GM18517 (cell line): ENCODE measurements around the gene PPP3CA.
"Not testable (repeated sequence)": the region's sequence is repeated elsewhere in the genome, so short reads cannot be mapped to it uniquely, and the experiment has no call there.

Source experiments
- ATAC-seq: cut with Tn5 transposase; IDR thresholded peaks from one replicate; pipeline ENCODE4 v1.9.1; 2021; ENCODE audit warnings: mild to moderate bottlenecking, moderate library complexity; ENCODE audit not compliant: unreplicated experiment

PPP3CA gene

DNA sequence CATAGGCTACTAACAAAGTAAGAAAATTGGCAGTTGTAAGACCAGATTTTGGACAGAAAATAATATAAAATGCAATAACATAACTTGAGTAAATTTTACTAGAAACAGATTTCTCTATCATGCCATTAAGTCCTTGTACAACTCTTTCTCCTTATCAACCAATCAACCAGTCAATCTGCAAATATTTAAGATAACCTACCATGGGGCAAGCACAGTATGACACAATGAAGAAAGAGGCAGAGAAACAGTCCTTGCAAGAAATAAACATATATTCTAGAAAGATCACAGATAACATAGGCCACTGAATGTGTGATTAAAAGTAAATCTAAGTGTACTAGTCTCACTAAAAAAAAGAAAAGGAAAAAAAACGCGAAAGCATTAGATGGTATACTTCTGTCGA lies 194.8 kb downstream of the PPP3CA start:
- no peak for ATAC-seq

DNA sequence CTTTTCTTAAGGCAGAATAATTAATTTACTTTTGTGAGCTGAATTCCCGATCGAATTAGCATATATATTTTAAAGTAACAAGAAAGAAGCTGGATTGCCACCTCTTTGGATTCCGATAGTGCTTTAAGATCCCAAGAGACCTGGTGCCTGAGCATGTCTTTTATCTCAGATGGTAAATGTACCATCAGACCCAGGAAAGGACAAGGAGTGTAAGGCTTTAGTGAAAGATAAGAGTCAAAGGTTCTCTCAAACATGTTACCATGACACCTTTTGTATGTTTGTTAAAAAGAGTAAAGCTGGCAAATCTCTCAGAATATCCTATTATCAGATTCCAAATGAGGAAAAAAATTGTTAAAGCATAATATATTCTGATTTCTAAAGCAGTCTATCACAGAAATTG lies 198.8 kb downstream of the PPP3CA start:
- ATAC-seq: no peak

DNA sequence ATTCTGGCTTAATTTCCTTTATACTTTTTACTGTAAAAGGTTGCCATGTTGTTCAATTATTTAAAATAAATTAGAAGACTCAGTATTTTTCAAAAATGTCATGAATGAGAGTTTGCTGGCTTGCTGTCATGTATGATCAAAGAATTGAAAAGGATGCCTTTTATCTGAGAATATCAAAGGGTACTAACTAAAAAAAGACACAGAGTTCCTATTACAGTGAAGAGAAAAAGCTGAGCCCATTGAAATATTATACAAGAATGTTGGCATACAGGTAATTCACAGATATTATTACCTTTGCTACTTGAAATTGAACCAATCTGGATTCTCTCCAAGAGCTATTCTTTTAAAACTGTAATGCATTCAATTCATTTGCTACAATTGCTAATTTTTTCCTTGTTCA lies 200.0 kb downstream of the PPP3CA start:
- no peak for ATAC-seq

DNA sequence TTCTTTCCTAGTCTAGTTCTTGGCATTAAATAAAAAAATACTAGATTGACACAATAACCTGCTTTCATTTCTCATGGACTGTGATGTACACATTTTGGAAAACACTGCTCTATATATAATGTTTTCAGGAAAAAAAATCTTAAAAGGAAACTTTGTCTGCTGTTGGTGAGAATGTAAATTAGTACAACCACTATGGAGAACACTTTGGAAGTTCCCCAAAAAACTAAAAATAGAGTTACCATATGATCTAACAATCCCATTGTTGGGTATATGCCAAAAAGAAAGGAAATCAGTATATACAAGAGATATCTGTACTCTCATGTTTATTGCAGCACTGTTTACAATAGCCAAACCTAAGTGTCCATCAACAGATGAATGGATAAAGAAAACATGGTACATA lies 202.3 kb downstream of the PPP3CA start:
- no peak for ATAC-seq

- no peak for ATAC-seq
Measured at GRCh38 chr4:101142259-101142658, 205.1 kb downstream of the PPP3CA start.

GRCh38 chr4:101141855-101142254 lies 205.5 kb downstream of the PPP3CA start:
- no peak for ATAC-seq

DNA sequence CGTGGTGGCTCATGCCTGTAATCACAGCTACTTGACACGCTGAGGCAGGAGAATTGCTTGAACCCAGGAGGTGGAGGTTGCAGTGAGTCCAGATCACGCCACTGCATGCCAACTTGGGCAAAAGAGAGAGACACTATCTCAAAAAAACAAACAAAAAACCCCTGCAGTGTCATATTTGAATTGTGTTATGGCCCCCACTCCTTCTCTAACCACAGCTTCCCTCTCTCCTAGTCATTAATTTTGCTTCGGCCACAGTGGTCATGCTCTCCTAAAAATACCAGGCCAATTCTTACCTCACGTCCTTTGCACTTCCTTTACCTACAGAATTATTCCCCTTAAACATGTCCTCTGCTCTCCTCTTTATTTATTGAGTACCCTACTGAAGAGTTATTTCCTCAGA lies 206.1 kb downstream of the PPP3CA start:
- no peak for ATAC-seq

- no peak for ATAC-seq
Measured at GRCh38 chr4:101140228-101140627, 207.1 kb downstream of the PPP3CA start.

- ATAC-seq: no peak
Measured at GRCh38 chr4:101136373-101137370, 210.7 kb downstream of the PPP3CA start.

- ATAC-seq: peak; percentile 70
Measured at GRCh38 chr4:101135371-101136010, 211.8 kb downstream of the PPP3CA start.

GRCh38 chr4:101131058-101131457 lies 216.3 kb downstream of the PPP3CA start:
- not testable (repeated sequence) for ATAC-seq

DNA sequence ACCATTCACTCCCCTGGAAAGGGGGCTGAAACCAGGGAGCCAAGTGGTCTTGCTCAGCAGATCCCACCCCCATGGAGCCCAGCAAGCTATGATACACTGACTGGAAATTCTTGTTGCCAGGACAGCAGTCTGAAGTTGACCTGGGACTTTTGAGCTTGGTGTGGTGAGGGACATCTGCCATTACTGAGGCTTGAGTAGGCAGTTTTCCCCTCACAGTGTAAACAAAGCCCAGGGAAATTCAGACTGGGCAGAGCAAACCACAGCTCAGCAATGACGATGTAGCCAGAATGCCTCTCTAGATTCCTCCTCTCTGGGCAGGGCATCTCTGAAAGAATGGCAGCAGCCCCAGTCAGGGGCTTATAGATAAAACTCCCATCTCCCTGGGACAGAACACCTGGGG lies 218.4 kb downstream of the PPP3CA start:
- not testable (repeated sequence) for ATAC-seq

- no peak for ATAC-seq
Measured at GRCh38 chr4:101128473-101128872, 218.9 kb downstream of the PPP3CA start.

DNA sequence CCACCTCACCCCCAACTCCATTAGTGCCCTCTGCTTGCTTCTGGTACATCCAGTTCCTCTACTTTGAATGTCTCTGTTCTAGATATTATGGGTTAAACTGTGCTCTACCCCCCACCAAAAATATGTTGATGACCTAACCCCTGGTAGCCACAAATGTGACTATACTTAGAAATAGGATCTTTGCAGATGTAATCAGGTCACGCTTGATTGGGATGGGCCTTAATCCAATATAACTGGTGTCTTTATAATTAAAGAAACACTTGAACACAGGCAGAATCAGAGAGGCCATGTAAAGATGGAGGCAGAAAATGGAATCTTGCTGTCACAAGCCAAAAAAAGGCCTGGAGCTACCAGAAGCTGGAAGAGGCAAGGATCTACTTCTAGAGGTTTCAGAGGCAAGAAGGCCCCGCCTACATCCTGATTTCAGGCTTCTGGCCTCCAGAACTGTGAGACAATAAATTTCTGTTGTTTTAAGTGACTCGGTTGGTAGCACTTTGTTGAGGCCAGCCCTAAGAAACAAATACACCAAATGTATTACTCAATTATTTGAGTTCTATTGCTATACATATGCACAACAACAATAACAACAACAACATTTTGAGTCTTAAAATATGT lies 220.0 kb downstream of the PPP3CA start:
- ATAC-seq: no peak

DNA sequence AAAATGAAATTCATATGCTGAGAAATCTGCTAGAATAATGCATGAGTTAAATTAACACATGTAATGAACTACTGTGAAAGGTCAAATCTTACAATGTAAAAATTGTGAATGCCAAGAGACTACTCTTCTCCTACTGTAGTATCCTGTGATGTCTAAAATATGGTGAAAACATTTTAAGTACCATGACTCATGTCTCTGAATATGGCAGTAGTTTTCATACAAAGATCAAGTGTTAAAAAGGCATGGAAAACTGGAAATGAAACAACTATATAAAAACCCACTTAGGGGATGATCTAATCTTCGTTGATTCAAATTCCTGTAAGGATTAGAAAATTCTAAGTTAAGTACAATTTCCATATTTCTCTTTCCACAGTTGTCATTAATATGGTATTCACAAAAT lies 221.3 kb downstream of the PPP3CA start:
- ATAC-seq: no peak

DNA sequence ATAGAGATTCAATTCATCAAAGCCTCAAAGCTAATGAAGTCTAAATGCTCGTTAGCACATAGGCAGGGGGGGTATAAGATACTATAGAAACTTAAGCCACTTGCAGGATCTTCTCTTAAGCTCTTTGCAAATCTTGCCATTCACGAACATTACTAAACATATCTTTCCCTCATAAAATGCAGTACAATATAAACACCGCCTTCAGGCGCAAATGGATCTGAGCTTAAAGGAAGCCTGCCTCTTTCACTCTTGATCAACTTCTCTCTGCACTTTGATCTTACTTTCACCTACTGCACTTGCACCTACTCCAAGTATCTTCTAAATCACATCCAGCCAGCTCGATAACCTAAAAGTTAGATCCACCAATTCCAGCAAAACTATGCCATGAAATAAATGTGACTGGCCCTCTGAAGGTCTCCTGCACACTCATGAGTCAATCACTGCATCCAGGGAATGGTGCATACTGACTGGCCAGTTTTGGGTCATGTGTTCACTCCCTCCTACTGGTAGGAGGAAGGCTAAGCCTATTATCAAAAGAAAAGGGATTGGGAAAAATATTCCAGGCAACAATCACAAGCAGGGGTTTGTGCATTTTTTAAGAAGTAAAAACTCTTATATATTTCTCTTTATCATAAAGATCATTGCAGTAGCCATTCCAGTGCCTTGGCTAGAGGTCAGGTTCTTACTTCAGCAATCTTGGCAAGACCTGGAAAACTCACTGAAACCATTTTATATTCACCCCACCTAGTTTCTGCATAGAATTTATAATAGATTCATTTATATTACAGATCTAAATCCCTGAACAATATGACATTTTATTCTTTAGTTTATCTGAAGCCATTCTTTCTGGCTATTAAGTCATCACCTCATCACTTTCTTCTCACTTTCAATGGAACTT lies 222.0 kb downstream of the PPP3CA start:
- ATAC-seq: no peak

- no peak for ATAC-seq
Measured at GRCh38 chr4:101123231-101123630, 224.1 kb downstream of the PPP3CA start.

DNA sequence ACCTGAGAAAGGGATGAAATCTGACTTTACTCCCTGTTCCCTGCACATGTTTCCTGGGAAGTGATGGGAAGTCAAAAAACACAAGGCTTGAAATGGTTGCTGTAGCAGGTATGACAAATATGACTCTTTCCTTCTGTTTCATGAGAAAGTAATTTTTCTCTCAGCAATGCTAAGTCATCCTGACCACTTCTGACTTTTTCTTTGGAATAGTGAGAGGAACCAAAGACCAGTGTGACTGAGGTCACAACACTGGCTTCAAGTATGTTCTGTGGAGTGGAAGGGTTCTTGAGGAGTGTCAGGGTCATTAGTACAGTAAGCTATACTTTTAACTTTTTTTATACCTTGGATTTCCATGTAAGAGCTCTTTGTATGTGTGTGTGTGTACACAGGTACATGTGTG lies 225.3 kb downstream of the PPP3CA start:
- ATAC-seq: no peak

DNA sequence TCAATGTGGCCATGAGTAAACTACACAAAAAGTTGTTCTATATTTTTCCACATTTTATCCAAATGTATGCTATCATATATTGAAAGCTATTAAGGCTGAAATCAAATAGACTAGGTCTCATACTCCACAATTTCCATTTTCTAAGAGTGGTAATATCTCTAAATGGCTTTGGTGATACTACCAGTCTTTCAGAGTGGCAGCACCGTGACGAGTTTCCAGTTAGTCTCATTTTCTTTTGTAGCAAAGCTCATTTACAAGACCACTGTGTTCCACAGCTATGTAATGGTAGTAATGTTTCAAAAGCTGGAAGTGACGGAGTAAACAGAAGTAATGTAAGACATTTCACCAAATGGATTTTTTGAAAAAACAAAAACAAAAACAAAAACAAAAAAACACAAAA lies 228.2 kb downstream of the PPP3CA start:
- ATAC-seq: no peak

DNA sequence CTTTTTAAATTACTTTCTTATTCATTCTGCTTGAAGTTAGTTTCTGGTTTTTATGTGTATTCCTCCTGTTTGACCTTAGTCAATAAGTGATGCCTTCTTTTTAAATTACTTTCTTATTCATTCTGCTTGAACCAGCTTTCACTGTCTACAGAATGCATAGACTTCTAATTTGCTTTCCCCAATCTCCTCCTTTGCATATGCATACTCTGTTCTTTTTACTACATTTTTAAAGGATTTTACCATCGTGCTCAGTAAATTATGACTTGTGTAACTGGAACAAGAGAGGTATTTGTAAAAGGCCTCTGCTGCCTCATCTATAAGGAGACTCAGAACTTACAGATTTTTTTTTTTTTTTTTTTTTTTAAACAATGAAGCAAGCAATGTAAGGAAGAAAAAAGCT lies 228.7 kb downstream of the PPP3CA start:
- no peak for ATAC-seq

GRCh38 chr4:101115887-101116286 lies 231.4 kb downstream of the PPP3CA start:
- no peak for ATAC-seq
